Measurements from ENCODE around the gene PPME1.

PPME1 gene

GRCh38 chr11:74269161-74269811 is 98.2 kb downstream of the PPME1 start:
- peak; percentile 63 for DNase-seq (ENCODE audit: low read depth)
- TF ChIP-seq, protein P1, sequence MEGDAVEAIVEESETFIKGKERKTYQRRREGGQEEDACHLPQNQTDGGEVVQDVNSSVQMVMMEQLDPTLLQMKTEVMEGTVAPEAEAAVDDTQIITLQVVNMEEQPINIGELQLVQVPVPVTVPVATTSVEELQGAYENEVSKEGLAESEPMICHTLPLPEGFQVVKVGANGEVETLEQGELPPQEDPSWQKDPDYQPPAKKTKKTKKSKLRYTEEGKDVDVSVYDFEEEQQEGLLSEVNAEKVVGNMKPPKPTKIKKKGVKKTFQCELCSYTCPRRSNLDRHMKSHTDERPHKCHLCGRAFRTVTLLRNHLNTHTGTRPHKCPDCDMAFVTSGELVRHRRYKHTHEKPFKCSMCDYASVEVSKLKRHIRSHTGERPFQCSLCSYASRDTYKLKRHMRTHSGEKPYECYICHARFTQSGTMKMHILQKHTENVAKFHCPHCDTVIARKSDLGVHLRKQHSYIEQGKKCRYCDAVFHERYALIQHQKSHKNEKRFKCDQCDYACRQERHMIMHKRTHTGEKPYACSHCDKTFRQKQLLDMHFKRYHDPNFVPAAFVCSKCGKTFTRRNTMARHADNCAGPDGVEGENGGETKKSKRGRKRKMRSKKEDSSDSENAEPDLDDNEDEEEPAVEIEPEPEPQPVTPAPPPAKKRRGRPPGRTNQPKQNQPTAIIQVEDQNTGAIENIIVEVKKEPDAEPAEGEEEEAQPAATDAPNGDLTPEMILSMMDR (IDR thresholded peaks at IDR 0.05; ENCODE audit: low read length, missing control alignments) = no peak
- H3K4me3 ChIP-seq (replicated peaks; ENCODE audit: low read depth, low read length) = no peak overlapping the region

- no peak for DNase-seq (ENCODE audit: low read depth)
- no peak overlapping the region for H3K4me3 ChIP-seq (replicated peaks; ENCODE audit: low read depth, low read length)
- TF ChIP-seq, protein P1 (IDR thresholded peaks at IDR 0.05; ENCODE audit: low read length, missing control alignments) = no peak
These were observed 101.2 kb downstream of the PPME1 start for GRCh38 chr11:74272276-74272675.

GRCh38 chr11:74276581-74276980 is 105.5 kb downstream of the PPME1 start:
- TF ChIP-seq, protein P1 (IDR thresholded peaks at IDR 0.05; ENCODE audit: low read length, missing control alignments) = no peak
- no peak overlapping the region for H3K4me3 ChIP-seq (replicated peaks; ENCODE audit: low read depth, low read length)
- peak; percentile 49 for DNase-seq (ENCODE audit: low read depth)

DNA sequence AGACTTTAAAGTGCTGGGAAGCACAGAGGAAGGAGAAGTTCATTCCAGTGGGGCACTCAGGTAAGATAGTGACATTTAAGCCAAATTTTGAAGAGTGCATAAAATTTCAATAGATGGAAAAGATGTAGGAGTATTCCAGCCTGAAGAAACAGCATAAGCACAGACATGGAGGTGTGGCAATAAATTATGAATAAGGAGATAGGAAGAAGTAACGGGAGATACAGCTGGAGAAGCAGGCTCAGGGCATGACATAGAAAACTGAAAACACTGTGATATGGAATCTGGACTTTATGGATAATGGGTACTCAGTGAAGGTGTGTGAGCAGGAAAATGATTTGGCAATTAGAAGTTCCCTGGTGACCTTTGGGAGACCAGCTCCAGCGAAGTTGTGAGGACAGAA is 107.0 kb downstream of the PPME1 start:
- DNase-seq (ENCODE audit: low read depth) = peak; percentile 38
- TF ChIP-seq, protein P1 (IDR thresholded peaks at IDR 0.05; ENCODE audit: low read length, missing control alignments) = no peak
- H3K4me3 ChIP-seq (replicated peaks; ENCODE audit: low read depth, low read length) = no peak overlapping the region

DNA sequence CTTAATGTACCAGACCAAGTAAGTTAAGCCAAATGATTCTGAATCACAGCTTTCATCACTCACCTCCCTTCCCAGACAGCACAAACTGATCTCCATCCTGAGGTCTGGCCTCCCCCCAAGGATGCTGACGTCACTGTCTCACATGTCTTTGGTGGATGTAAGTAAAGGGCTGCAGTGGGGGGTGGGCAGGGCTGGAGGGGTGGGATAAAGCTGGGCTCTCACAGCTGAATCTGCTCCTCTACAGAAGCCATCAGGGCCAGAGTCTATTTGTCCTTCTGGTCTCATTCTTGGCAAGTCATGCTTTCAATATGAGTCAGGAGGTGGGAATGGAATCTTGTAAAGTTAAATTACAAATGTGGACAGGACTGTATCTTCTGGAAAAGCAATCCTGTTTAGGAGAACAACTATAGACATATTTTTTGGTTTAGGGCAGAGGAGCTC is 107.7 kb downstream of the PPME1 start:
- TF ChIP-seq, protein P1 (IDR thresholded peaks at IDR 0.05; ENCODE audit: low read length, missing control alignments) = no peak
- no peak overlapping the region for H3K4me3 ChIP-seq (replicated peaks; ENCODE audit: low read depth, low read length)
- DNase-seq (ENCODE audit: low read depth) = peak; percentile 99

DNA sequence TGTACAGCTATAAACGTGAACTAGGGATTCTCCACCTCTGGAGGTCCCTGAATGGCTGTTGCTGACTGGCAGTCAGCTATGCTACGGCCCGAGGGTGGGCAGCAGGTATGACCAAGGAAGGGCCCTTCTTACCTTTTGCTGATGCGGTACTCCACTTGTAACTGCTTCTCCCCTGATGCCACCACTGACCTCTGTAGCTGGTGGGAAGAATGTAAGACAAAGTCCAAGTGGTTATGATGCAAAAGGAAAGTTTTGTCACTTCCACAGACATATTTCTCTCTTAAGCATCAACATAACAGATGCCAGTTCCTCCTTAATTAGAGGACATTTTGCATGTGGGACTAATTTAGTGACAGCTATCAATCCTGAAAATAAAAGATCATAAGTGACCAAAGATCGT is 108.2 kb downstream of the PPME1 start:
- DNase-seq (ENCODE audit: low read depth) = peak; percentile 42
- no peak overlapping the region for H3K4me3 ChIP-seq (replicated peaks; ENCODE audit: low read depth, low read length)
- TF ChIP-seq, protein P1 (IDR thresholded peaks at IDR 0.05; ENCODE audit: low read length, missing control alignments) = no peak

- TF ChIP-seq, protein P1 (IDR thresholded peaks at IDR 0.05; ENCODE audit: low read length, missing control alignments) = no peak
- no peak overlapping the region for H3K4me3 ChIP-seq (replicated peaks; ENCODE audit: low read depth, low read length)
- no peak for DNase-seq (ENCODE audit: low read depth)
These were observed 109.4 kb downstream of the PPME1 start for GRCh38 chr11:74280494-74280893.
